Heart right ventricle (tissue), 16 donors: Measurements from ENCODE around the gene CD180. TPM values are rescaled to one million over a fixed set of nuclear protein-coding genes. Genes with fewer than 3 reads are reported as not detected.

Experiments used
- ATAC-seq, 8 donors: fragments of 200-7000 bp; cut with Tn5 transposase; one replicate each; pipeline ENCODE4 v1.9.1; 2020; ENCODE audit warnings: mild to moderate bottlenecking in 8 of 8, moderate library complexity in 8 of 8, moderate number of reproducible peaks in 1 of 8
- DNase-seq, 2 donors: peaks; one replicate each; pipeline ENCODE4 v3.0.0-alpha.2; 2020
- H3K27ac ChIP-seq, 10 donors: fragments of 200-600 bp; sonication (generic) in 2 of 10; one replicate each; pipeline versions ENCODE4 v1.5.0 to v1.8.0; 2020 to 2022; ENCODE audit warnings: mild to moderate bottlenecking in 3 of 10
- H3K27me3 ChIP-seq, 7 donors: fragments of 200-600 bp; one replicate each; pipeline ENCODE4 v1.8.0; 2021 to 2022; ENCODE audit warnings: mild to moderate bottlenecking in 2 of 7
- H3K36me3 ChIP-seq, 9 donors: fragments of 200-600 bp; sonication (generic) in 1 of 9; one replicate each; pipeline versions ENCODE4 v1.5.0 to v1.8.0; 2020 to 2022; ENCODE audit warnings: mild to moderate bottlenecking in 2 of 9
- H3K4me1 ChIP-seq, 9 donors: fragments of 200-600 bp; sonication (generic) in 1 of 9; one replicate each; pipeline versions ENCODE4 v1.5.0 to v1.8.0; 2020 to 2022; ENCODE audit warnings: mild to moderate bottlenecking in 4 of 9
- H3K4me3 ChIP-seq, 10 donors: fragments of 200-600 bp; sonication (generic) in 2 of 10; one replicate each; pipeline versions ENCODE4 v1.5.0 to v1.8.0; 2020 to 2022; ENCODE audit warnings: mild to moderate bottlenecking in 7 of 10, moderate library complexity in 2 of 10
- H3K9me3 ChIP-seq, 11 donors: fragments of 200-600 bp in 10 of 11; sonication (generic) in 2 of 11; one replicate each; pipeline versions ENCODE4 v1.5.0 to v1.8.0; 2013 to 2022; ENCODE audit warnings: mild to moderate bottlenecking in 2 of 11, control low read depth in 1 of 11, moderate library complexity in 1 of 11
- CTCF ChIP-seq, 9 donors: fragments of 200-600 bp; sonication (generic) in 2 of 9; IDR thresholded peaks; one replicate each; pipeline versions ENCODE4 v1.5.0 to v1.8.0; 2021 to 2022; ENCODE audit warnings: antibody characterized with exemption in 9 of 9, mild to moderate bottlenecking in 5 of 9, moderate library complexity in 1 of 9
- WGBS, 2 donors: extraction: QIAGEN DNeasy Blood & Tissue Kit; methylation state at CpG; one replicate each; pipeline ENCODE4 v1.1.7; 2013; ENCODE audit warnings: inconsistent platforms in 1 of 2; 5-methylcytosine and 5-hydroxymethylcytosine counted together
- intact Hi-C, 10 donors: fragments of 100-400 bp; cut with DNase I; formaldehyde crosslinking; loops; one replicate each; pipeline versions ENCODE4 v1.11.1 to v1.14.2; 2022
- polyA plus RNA-seq, 2 donors: library from polyadenylated mRNA; stranded (reverse); fragments of 200-250 nt; gene quantifications; one replicate each; pipeline ENCODE4 v1.2.3, GENCODE V29; 2013
- total RNA-seq, 10 donors: library from RNA; stranded (reverse); fragmentation: NEBNext Ultra II Directional in 3 of 10; extraction: Animal tissue kit (Norgen Biotek cat#: 25700) in 3 of 10; gene quantifications; one replicate each; pipeline versions ENCODE4 v1.2.1 to v1.2.4, GENCODE V29; 2021 to 2023
- donor health status: Arrhythmogenic right ventricular cardiomyopathy.
- donor health status: ischemic (EF 13 %, LVEDD 7.1; RV severe dilation, severe dysfunction).
- donor health status: healthy with polysubstance abuse.
- donor health status: DM: no; HTN: yes; CAD: no.
- donor health status: DM: no; HTN: no; CAD: no.
- donor health status: ischemic (EF 25% LVEDD 6.9; RV normal size, moderate dysfunction).
- donor health status: ischemic (EF 25% LVEDD 5.7; RV mildly dilated, moderate dysfunction).
- donor health status: healthy.
- donor health status: DM: yes; HTN: yes; CAD: no.
- donor health status: Ischemic cardiomyopathy.
- donor health status: ischemic (EF 35%, LVEDD 5.7; RV mildly dilated, moderate dysfunction).
- donor health status: nonischemic (EF 11% LVEDD 7.7; RV severe dilation, severe dysfunction).
- donor health status: DM: yes; HTN: yes; CAD: no.
- donor health status: PGD.
- donor health status: ischemic (EF 29% LVEDD 5.4; RV normal size, mild dysfunction).
- donor health status: nonischemic (EF 23%, LVEDD 6.1; RV moderate dilation, normal function).

CD180 gene
- total and polyA plus RNA-seq, 12 donors, result 0.12 to 3.3 (median 0.16) TPM; not detected in 1

DNA sequence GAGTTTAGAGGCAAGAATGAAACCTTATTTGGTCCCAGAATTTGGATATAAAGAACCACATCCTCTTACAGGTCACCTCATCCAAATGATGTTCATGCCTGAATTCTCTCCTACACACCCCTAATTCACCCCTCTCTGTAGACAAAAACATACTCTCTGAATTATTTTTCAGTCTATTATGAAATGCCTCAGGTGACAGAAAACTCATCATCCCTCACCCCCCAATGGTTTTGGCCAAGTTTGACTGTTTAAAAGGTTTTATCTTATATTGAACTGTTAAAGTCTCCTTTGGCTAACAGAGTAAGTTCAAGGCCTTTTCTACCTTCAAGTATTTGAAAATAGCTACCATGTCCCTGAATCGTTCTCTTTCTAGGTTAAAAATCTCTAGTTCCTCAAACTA is 2.3 kb upstream of the CD180 start:
- DNase-seq (no peak), ATAC-seq (no peak)
- H3K4me1 ChIP-seq, result peaks cover 0 to 69% (median 11%) of the 10 kb centered on the region in 9 donors
- H3K9me3 ChIP-seq, result peaks cover 0 to 9% (median 0%) of the 10 kb centered on the region in 11 donors
- no peaks in the 10 kb centered on the region for H3K36me3 ChIP-seq
- H3K27me3 ChIP-seq, result no peaks in the 10 kb centered on the region
- WGBS, 2 donors, result 79 to 85% methylated on average over 1 of the region's 1 CpG
- no peak overlapping the region for H3K27ac ChIP-seq
- H3K4me3 ChIP-seq, result no peak overlapping the region
- intact Hi-C loops, result no loop called here
- TF ChIP-seq CTCF (IDR thresholded peaks at IDR 0.05), result no peak

DNA sequence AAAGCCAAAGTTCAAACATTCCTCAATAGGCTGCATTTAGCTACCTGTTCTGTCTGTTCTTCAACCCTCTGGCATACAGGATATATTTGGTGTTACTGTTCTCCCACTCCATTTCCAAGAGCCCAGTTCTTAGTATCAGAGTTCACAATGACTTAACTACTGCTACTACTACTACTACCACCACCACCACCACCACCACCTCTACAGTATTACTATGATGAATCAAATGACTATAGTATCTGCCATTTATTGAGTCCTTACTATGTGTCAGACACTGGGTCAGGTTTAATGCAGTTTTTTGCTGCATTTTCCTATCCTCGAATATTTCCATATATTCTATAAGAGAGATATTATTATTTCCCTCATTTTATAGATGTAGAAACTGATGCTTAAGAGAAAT is 937 bp upstream of the CD180 start:
- Histone ChIP-seq H3K36me3 (no peaks in the 10 kb centered on the region), H3K9me3 (peaks cover 0 to 9% (median 0%) of the 10 kb centered on the region in 11 donors), H3K4me1 (peaks cover 0 to 69% (median 8%) of the 10 kb centered on the region in 9 donors), H3K27ac (no peak overlapping the region), H3K27me3 (no peaks in the 10 kb centered on the region), H3K4me3 (no peak overlapping the region)
- intact Hi-C loops, result no loop called here
- 96 to 99% methylated on average over 1 of the region's 1 CpG for WGBS, 2 donors
- no peak for DNase-seq
- no peak for ATAC-seq
- no peak for TF ChIP-seq CTCF (IDR thresholded peaks at IDR 0.05)

DNA sequence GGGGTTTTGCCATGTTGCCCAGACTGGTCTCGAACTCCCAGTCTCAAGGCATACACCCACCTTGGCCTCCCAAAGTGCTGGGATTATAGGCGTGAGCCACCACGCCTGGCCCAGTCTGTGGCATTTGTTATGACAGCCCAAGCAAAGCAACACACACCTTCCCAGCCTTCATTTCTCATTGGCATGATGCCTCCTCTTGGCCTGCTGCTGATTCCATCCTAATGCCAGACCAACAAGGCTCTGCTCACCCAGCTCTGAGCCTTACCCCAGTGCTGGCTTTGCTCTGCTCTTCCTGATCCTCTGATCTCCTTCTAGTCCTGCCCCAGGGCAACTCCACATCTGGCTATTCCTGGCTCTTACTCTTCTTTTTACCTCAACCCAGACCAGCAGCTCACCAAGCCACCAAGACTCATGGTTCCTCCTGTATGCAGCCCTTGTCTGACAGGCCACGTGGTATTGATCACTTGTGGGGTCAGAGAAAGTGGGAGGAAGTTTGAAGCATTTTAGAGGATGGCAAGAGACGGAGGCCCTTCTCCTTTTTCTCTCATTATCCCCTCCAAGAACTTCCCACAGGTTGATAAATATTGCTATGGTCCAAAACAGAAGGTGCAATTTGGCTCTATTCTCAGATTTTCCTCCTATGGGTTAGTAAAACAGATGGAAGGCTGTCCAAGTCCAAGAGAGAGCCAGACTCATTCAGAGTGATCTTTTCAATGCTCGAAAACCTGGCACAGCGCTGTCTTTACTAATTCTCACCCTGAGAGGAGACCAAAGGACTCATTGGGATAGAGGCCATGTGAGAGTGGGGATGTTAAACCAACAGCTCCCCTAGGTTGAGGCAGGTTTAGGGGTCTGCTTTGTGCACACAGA is 958 bp downstream of the CD180 start:
- 91 to 94% methylated on average over 7 of the region's 7 CpGs for WGBS, 2 donors
- peaks cover 0 to 70% (median 8%) of the 10 kb centered on the region in 9 donors for H3K4me1 ChIP-seq
- peak overlapping the region in 2 of 10 donors; percentile 15 to 78 for H3K27ac ChIP-seq
- H3K4me3 ChIP-seq, result peak overlapping the region in 2 of 10 donors; percentile 8 to 35
- H3K9me3 ChIP-seq, result no peaks in the 10 kb centered on the region
- H3K36me3 ChIP-seq, result no peaks in the 10 kb centered on the region
- no peaks in the 10 kb centered on the region for H3K27me3 ChIP-seq
- DNase-seq (no peak), ATAC-seq (no peak)
- TF ChIP-seq CTCF (IDR thresholded peaks at IDR 0.05), result no peak
- intact Hi-C loops, result no loop called here

DNA sequence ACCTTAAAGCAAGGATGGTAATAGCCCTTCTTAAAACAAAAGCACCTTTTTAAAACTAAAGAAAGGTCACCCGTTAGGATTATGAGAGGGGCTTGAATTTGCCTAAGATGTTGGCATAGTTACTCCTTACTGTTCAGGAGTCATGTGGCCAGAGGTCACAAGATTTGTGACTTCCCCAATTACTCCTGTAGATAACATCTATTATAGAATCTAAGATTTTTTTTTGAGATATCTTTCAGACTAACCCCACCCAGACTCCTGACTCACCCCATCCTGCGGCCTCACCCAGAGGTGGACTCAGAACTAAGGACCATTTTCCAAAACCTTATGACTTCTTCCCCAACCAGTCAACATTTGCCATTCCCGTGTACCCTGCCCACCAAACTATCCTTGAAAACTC is 2.4 kb downstream of the CD180 start:
- intact Hi-C loops, result no loop called here
- H3K27ac ChIP-seq, result peak overlapping the region in 2 of 10 donors; percentile 26 to 78
- DNase-seq (no peak), ATAC-seq (no peak)
- no peak for TF ChIP-seq CTCF (IDR thresholded peaks at IDR 0.05)
- H3K9me3 ChIP-seq, result no peaks in the 10 kb centered on the region
- no peaks in the 10 kb centered on the region for H3K36me3 ChIP-seq
- no peaks in the 10 kb centered on the region for H3K27me3 ChIP-seq
- H3K4me3 ChIP-seq, result no peak overlapping the region
- WGBS, 2 donors, result 94 to 95% methylated on average over 3 of the region's 3 CpGs
- peaks cover 0 to 70% (median 8%) of the 10 kb centered on the region in 9 donors for H3K4me1 ChIP-seq
